ENCODE data around the gene KRIT1.
"Not testable (repeated sequence)": the region's sequence is repeated elsewhere in the genome, so short reads cannot be mapped to it uniquely, and the experiment has no call there.

Gene KRIT1

GRCh38 chr7:92246360-92247101 is 817 bp upstream of the KRIT1 start:
- peak; percentile 2 to 8 for DNase-seq

- DNase-seq, result peak; percentile 7 to 12
Observed at GRCh38 chr7:92244808-92245486, 767 bp downstream of the KRIT1 start.

- DNase-seq, result no peak
Observed at GRCh38 chr7:92242972-92243371, 2.7 kb downstream of the KRIT1 start.

DNA sequence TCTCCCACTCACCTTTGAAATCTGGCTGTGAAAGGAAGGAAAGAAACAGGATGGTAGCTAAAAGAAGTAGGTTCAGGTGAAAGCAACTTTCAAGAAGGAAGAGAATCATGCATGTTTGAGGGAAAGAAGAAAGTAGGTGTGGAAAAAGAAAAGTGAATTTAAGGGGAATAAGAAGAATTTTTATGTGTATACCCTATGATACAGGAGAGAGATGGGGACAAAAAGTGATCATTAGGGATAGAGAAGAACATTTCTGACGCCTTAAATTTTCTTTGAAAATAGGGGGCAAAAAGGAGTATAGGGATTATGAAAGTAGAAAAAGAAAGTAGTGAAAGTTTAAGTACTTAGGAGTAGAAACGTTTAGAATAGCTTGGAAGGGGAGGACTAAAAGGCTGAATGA is 15.2 kb downstream of the KRIT1 start:
- DNase-seq, result no peak

DNA sequence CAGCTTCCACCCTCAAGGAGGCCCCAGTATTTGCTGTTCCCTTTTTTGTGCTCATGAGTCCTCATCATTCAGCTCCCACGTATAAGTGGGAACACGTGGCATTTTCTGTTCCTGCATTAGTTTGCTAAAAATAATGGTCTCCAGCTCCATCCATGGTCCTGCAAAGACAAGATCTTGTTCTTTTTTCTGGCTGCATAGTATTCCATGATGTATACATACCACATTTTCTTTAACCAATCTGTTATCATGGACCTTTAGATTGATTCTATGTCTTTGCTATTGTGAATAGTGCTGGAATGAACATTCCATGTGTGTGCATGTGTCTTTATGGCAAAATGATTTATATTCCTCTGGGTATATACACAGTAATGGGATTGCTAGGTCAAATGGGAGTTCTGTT is 17.0 kb downstream of the KRIT1 start:
- no peak for DNase-seq

DNA sequence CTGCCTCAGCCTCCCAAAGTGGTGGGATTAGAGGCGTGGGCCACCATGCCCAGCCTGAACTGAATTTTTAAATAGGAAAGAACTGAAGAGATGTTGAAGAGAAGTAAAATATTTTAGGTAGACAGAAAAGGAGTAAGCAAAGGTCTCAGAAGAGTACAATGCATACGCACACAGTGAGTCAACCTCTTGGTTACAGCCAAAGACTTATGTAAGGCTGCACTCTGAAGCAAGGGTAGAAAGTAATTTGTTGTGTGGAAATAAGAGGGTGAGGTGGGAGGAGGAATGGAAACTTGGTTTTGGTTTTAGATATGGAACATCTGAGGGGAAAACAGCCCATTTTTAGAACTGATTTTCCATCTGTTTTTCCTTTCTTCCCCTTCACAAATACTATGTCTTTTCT is 17.6 kb downstream of the KRIT1 start:
- no peak for DNase-seq

- no peak for DNase-seq
Observed at GRCh38 chr7:92226981-92227380, 18.7 kb downstream of the KRIT1 start.

DNA sequence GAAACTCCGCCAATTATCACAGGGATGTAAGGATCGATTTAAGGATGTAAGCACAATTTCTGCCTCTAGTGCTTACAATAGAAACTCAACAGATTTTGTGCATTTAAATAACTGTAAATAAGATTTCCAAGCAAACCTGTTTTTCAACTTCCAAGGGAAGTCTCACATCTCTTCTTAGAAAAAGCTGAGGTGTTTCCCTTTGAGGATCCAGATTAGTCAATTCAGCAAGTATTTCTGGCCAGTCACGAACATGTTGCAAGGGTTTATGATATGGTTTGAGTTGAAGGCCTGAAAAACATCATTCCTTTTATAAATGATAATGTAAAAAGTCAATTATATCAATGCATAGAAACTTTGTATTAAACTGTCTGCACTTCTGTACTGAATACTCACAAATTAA is 23.9 kb downstream of the KRIT1 start:
- DNase-seq, result no peak

DNA sequence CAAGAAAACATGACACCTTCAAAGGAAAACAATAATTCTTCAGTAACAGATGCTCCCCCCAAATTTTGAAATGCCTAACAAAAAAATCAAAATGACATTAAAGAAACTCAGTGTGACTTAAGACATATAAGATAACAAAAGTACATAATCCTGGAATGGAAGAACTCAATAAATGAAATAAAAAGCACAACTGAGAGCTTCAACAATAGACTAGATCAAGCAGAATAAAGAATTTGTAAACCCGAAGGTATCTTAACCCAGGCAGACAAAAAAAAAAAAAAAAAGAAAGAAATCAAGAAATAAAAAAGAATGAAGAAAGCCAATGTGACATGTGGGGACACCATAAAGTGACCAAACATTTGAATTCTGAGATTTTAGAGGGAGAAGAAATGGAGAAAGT is 39.0 kb downstream of the KRIT1 start:
- no peak for DNase-seq

GRCh38 chr7:92205987-92206386 is 39.7 kb downstream of the KRIT1 start:
- no peak for DNase-seq

DNA sequence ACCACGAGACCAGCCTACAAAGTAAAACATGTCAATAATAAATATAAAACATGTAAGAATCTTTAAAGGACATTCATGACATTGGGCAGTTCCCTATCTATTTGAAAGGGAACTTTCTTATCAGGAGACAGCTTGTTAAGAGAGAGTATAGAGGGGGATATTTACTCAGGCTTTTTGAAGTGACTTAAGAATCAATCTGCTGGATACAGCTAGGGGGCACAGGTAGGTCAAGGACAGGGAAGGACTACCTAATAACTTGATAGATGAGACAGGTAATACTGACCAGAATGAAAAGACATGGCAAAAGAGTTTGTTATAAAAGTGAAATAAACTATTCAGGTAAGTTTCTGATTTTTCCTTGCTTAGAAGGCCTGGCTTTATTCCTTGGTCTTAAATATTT is 44.9 kb downstream of the KRIT1 start:
- no peak for DNase-seq

- no peak for DNase-seq
Observed at GRCh38 chr7:92192326-92192725, 53.4 kb downstream of the KRIT1 start.

- DNase-seq, result not testable (repeated sequence)
Observed at GRCh38 chr7:92189246-92189645, 56.5 kb downstream of the KRIT1 start.

DNA sequence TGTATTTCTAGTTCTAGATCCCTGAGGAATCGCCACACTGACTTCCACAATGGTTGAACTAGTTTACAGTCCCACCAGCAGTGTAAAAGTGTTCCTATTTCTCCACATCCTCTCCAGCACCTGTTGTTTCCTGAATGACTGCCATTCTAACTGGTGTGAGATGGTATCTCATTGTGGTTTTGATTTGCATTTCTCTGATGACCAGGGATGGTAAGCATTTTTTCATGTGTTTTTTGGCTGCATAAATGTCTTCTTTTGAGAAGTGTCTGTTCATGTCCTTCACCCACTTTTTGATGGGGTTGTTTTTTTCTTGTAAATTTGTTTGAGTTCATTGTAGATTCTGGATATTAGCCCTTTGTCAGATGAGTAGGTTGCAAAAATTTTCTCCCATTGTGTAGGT is 61.4 kb downstream of the KRIT1 start:
- not testable (repeated sequence) for DNase-seq

DNA sequence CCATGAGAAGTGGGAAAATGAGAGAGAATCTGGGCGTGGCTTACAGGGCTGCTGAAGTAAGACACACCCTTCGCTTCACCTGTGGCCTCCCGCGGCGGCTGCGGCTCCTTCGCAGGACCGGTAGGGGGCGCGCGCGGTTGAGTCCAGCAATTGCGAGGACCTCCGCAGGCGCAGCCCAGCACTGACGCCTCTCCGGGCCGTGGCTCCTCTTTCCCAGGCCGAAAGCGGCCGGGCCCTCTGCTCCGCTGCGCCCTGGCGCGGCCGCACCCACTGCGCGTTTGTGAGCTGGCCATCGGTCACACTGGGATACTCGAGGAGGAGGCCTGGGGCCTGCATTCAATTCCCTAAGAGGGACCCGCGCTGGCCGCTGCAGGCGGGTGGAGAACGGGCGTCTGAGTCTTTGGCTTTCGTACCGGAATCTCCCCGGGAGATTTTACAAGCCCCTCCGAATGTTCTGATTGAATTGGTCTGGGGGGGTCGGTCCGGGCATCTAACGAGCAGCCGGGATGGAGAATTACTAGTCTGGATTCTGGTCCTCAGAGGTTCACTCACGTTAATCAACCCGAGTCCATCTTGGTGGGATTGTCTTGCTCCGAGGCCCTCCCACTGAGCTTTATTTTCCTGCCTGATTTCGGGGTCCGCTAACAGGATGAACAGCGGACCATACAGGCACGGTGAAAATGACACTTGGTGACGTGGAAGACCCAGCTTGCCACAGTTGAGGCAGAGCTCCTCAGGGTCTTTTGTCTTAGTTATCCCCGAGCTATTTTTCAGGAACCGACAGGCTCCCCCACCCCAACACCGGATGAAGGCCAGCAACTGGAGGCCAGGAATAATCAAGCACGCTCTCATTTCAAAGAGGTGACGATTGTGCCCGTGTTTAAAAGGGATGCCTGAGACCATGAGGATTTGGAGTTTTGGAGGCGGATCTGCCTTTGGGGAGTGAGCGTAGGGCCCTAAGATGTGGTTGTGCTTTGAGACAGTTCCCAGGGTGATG is 66.5 kb downstream of the KRIT1 start, which contains the start of gene LRRD1:
LRRD1 (minus strand) TSS at position 215 of the 997 bp plus-strand sequence. CDS start 13,940 bp downstream, outside the sequence.
- DNase-seq, result peak; percentile 84 to 90

GRCh38 chr7:92177362-92177761 is 68.4 kb downstream of the KRIT1 start:
- DNase-seq, result no peak

DNA sequence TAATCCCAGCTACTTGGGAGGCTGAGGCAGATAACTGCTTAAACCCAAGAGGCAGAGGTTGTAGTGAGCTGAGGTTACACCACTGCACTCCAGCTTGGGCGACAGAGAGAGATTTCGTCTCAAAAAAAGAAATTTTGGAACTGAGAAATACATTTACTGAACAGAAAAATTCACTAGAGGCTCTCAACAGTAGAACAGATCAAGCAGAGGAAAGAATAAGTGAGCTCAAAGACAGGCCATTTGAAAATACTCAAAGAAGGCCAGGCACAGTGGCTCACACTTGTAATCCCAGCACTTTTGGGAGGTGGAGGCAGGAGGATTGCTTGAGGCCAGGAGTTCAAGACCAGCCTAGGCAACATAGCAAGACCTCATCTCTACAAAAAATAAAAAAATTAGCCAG is 76.2 kb downstream of the KRIT1 start:
- DNase-seq, result not testable (repeated sequence)

- DNase-seq, result no peak
Observed at GRCh38 chr7:92161271-92161670, 84.4 kb downstream of the KRIT1 start.

DNA sequence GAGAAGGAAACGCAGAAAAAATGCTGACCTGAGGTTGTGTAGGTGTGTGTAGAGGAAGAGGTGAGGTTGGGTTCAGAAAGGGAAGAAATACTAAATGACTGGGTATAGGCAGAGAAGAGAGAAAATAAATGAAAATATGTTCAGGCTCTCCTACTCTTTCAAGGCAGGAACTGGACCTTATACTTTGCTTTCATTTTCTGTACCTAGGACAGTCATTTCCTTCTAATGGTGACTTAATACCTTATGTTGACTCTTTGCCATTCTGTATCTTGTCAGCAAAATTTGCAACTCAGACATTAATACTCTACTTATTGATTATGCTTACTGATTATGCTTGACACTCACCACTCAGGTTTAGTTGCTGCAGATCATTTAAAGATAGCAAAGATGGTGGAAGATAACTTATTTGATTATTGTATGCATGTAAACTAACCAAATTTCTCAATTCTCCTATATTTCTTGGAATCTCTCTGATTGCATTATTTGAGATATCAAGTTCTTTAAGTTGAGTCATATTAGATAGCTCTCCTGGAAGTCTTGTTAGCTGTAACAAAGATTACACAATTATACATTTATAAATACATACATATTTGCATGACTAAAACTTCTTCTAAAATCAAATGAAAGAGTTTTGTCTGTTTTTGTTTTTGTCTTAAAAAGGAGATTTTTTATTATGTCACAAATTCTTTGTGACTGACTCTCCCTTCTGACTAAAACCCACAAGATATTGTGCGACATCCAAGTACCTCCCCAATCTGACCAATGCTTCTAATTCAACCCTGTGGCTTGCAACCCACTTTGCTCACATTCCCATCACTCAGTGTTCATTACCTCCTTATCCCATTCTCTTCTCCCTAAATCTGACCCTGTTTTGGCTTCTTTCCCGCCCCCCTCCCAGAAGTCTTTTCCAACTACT is 86.8 kb downstream of the KRIT1 start:
- DNase-seq, result no peak

DNA sequence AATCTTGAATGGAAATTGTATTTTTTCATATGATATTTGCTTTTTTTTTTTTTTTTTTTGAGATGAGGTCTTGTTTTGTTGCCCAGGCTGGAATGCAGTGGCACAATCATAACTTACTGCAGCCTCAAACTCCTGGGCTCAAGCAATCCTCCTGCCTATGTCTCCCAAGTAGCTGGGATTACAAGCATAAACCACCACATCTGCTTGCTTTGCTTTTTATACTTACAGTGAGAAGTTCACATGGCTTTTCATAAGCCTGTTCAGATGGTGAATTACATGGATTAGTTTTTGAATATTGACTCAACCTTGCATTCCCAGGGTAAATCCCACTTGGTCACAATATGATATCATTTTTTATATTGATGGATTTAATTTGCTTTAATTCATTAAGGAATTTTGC is 88.7 kb downstream of the KRIT1 start:
- DNase-seq, result no peak

DNA sequence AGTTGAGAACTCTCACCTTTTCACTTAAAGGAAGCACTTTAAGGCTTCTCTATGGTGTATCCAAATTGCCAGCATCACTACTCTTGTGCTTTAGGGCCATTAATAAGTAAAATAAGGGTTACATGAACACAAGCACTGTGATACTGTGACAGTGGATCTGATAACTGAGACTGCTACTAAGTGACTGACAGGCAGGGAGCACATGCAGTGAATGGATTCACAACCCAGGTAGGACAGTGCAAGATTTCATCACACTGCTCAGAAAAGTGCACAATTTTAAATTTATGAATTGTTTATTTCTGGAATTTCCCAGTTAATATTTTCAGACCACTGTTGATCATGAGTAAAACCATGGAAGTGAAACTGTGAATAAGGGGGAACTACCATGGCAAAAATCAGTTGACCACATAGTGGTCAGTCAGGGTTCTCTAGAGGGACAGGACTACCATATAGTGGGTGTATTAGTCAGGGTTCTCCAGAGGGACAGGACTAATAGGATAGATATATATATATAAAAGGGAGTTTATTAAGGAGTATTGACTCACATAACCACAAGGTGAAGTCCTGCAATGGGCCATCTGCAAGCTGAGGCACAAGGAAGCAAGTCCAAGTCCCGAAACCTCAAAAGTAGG is 90.5 kb downstream of the KRIT1 start:
- DNase-seq, result no peak

All from stimulated activated CD4-positive, alpha-beta T cell treated with anti-CD3 and anti-CD28 coated beads, Interleukin-4, amount 100 ng/mL, for 4 hours (primary cell).